GM19193 (cell line): ENCODE measurements around the gene BAD.

Source experiments
- POLR2A ChIP-seq: IDR thresholded peaks from 4 replicates; pipeline ENCODE4 v1.6.1; 2011; ENCODE audit not compliant: insufficient read depth, insufficient read length; ENCODE audit errors: extremely low read depth

Gene BAD

DNA sequence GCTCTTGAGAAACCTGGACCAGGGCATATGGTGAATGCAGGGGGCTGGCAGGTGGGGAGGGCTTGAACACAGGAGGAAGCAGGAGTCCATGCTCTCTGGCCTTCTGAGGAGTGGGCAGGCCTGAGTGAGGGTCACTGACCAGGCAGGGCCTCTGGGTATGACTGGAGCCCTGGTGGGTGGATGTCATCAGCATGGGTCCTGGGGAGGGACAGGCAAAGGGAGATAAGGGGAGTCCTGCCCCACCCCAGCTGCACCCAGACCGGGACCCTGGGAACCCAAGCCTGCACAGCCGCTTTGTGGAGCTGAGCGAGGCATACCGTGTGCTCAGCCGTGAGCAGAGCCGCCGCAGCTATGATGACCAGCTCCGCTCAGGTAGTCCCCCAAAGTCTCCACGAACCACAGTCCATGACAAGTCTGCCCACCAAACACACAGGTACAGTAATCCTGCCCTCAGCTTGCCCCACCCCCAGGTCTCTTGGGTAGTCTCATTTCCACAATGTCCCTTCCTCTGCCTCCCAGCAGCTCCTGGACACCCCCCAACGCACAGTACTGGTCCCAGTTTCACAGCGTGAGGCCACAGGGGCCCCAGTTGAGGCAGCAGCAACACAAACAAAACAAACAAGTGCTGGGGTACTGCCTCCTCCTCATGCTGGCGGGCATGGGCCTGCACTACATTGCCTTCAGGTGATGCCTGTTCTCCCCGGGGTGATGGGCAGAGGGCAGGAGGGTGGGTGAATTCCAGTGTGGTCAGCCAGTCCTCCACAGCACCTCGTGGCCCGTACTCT is 52.1 kb downstream of the BAD start:
- TF ChIP-seq POLR2A: no peak

DNA sequence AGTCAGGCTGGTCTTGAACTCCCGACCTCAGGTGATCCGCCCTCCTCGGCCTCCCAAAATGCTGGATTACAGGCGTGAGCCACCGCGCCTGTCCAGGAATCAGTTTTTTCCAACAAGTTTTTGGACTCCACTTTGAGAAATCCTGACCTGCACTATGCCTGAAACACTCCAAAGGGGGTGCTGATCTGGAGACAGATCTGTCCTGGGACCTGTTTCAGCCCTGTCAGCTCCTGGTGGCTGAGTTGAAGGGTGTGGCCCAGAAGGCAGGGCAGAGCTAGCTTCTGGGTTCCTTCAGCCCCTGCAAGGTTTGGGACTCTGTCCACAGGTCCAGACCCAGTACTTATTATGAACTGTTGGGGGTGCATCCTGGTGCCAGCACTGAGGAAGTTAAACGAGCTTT is 52.9 kb downstream of the BAD start:
- TF ChIP-seq POLR2A: no peak

- no peak for TF ChIP-seq POLR2A
Measured at GRCh38 chr11:64230985-64231365, 53.5 kb downstream of the BAD start.

- peak; percentile 66 for TF ChIP-seq POLR2A
Measured at GRCh38 chr11:64230171-64230984, 54.1 kb downstream of the BAD start, which contains the start of gene DNAJC4. Gene DNAJC4 (plus strand): TSS chr11:64230548. CDS start chr11:64230855, 307 bp downstream.

DNA sequence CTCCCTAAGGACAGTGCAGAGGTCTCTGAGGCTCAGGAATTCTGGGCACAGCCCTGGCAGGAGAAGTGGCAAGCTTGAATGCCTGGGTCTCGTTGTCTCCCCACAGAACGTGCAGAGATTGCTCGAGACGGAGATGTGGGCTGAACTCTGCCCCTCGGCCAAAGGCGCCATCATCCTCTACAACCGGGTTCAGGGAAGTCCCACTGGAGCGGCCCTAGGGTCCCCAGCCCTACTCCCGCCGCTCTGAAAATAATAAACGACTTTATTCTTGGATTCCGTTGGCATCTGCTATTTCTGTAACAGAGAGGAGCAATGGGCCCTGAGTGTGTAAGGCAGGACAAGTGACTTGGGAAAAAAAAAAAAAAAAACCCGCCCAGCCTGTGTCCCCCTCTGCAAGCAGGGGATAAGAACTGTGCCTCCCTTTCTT is 54.7 kb downstream of the BAD start:
- no peak for TF ChIP-seq POLR2A

DNA sequence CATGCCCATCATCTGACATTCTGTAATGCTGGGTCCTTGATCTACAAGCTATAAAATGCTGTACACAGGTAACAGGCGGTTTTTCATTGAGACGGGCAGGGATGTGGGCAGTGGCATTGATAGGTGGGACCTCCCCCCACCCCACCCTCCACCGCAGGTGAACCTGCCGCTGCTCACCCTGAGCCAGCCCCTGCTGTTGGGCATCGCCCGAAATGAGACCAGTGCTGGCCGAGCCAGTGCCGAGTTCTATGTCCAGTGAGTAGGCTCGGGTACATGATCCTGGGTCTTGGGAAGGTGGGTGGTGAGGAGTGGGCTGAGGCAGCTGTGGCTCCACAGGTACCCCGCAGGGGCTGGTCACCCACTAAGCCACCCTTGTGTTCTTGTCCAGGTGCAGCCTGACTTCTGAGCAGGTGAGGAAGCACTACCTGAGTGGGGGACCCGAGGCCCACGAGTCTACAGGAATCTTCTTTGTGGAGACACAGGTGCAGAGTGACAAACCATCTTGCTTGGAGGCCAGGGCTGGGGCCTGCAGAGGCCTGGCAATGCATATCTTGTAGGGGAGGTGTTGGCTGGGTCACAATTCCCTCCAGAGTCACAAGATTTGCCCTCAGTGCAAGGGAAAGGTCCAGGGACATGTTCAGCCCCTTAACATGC is 55.2 kb downstream of the BAD start:
- TF ChIP-seq POLR2A: no peak

DNA sequence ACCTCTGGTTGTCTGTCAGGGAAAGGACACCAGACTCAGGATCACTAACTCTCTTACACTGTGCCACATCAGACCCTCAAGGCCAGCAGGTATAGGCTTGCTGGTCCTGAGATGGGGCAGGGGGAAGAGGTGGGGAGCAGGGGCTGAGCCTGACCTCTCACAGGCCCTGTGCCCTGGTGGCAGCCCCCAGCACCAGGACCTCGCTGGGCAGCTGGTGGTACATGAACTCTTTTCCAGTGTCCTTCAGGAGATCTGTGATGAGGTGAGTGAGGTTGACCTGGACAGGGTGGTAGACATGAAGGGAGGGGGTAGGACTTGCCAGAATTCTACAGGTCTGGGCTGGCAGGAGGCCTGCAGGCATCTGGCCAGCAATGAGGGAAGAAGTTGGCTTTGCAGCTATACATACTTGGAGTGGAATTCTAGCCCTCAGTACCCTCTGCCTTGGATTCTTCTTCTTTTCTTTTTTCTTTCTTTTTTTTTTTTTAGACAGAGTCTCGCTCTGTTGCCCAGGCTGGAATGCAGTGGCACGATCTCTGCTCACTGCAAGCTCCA is 57.0 kb downstream of the BAD start:
- no peak for TF ChIP-seq POLR2A

DNA sequence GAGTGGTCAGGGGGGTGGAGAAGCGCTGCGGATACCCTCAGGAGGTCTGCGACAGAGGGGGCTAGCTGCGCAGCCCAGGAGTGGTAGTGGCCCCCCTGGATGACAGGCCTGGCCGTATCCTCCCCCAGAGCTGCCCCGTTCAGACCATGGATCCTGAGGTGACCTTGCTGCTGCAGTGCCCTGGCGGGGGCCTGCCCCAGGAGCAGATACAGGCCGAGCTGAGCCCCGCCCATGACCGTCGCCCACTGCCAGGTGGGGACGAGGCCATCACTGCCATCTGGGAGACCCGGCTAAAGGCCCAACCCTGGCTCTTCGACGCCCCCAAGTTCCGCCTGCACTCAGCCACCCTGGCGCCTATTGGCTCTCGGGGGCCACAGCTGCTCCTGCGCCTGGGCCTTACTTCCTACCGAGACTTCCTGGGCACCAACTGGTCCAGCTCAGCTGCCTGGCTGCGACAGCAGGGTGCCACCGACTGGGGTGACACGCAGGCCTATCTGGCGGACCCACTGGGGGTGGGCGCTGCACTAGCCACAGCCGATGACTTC is 57.9 kb downstream of the BAD start:
- peak; percentile 33 for TF ChIP-seq POLR2A

DNA sequence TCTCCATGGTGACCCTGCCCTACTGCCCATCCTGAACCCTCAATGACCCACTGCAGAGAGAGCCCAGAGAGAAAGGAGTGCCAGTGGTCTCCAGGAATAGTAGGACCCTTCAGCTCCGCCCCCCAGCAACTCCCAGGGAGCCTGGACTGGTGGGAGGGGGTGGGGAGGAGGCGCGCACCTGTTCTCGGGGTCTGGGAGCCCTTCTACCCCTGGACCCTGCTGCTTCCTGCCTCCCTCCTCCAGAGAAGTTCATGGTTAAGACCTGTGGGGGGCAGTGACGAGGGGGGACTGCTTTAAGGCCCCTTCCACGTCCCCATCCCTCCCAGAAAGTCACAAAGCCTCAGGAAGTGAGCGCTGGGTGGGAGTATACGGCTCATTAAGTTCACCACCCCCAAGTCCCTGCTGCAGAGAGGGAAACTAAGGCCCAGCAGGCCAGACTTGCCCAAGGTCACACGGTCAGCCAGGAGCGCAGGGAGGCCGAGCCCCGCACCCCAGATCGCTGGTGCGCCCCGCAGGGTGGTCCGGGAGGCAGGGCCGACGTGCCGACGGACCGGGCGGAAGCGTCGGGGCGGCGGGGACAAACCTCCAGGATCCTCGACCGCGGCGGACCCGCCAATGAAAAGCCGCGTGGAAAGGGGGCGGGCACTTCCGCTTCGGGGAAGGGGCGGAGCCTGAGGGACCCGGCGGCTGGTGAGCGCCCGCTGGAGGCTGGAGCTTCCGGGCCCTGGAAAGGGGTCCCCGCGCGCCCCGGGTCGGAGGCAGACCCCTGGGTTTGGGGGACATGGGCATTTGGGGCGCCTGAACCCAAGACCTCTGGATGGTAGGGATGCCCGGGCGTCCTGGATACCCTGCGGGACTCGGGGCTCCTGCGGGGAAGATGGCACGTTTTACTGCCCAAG is 58.6 kb downstream of the BAD start, which contains the start of the genes NUDT22 and TRPT1:
Gene NUDT22, plus strand, starts transcription at position 667 of the 899 bp plus-strand sequence. CDS start 379 bp downstream, outside the sequence.
Gene TRPT1, minus strand, starts transcription at position 579 of the 899 bp plus-strand sequence. Its CDS starts 326 bp downstream, at position 253.
- TF ChIP-seq POLR2A: peak; percentile 81

DNA sequence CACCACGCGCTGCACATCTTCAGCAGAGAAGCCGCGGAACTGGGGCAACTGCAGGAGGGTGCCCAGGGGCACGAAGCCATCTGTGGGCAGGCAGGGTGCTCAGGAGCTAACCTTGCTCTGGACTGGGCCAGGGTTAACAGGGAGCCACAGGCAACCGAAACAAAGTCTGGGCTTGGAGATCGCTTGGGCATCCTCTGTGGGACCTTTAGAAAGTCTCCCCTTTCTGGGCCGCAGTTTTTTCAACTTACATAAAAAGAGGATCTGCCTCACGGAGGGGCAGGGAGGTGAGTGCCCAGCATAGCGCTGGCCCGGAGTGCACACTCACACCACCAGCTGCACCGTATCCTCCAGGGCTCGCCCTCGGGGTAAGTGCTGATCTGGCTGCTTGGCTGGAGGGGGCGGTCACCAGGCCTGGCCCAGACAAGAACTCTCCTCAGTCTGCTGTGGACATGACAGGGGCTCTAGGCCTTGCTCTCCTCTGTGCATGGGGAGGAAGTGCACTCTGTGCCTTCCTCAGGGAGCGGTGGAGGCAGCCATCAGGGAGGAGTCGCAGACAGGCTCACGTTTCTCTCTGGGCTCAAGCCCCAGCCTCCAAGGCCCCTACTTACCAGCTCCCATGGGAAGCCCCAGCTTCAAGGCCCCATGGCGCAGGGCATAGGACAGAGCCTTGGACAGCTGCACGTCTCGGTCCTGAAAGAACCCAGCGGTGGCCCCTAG is 59.4 kb downstream of the BAD start:
- no peak for TF ChIP-seq POLR2A

DNA sequence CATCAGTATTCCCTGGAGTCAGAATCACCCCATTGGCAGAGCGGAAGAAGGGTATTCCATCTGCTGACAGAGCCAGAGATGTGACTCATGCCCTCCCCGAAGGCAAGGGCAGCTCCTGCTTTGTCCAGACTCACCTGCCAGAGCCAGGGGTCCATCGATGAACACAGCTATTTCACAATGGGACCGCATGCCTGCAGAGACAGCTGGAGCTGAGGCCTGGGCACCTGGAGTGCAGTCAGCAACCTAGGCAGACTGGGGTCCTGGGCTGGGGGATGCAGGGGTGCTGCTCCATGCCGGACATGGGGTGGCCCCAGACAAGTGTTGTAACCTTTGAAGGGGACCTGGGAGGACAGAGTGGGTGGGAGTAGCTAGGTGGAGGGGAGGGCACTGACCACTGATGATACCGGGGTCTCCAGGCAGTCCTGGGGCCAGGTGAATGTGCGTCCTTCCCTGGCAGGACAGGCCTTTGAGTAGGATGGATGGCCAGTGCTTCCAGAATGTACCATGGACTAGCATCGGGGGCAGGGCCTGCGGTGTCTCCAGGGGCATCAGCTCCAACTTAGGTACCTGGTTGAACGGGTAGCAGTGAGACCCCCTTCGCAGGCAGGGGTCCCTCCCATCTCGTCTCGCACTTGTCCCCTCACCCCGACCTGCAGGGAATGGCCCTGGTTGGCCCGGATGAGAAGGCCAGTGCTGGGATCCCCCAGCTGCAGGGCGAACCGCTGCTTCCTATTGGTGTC is 60.1 kb downstream of the BAD start:
- TF ChIP-seq POLR2A: no peak

DNA sequence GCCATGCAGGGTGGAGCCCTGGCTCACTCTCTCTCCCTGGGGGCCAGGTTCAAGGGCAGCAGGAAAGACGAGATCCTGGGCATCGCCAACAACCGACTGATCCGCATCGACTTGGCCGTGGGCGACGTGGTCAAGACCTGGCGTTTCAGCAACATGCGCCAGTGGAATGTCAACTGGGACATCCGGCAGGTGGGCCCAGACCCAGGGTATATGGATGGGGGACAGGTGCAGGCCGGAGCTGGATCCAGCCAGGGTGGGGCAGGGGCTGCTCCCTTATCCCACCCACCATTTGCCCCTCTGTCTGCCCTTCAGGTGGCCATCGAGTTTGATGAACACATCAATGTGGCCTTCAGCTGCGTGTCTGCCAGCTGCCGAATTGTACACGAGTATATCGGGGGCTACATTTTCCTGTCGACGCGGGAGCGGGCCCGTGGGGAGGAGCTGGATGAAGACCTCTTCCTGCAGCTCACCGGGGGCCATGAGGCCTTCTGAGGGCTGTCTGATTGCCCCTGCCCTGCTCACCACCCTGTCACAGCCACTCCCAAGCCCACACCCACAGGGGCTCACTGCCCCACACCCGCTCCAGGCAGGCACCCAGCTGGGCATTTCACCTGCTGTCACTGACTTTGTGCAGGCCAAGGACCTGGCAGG is 61.3 kb downstream of the BAD start:
- TF ChIP-seq POLR2A: no peak

DNA sequence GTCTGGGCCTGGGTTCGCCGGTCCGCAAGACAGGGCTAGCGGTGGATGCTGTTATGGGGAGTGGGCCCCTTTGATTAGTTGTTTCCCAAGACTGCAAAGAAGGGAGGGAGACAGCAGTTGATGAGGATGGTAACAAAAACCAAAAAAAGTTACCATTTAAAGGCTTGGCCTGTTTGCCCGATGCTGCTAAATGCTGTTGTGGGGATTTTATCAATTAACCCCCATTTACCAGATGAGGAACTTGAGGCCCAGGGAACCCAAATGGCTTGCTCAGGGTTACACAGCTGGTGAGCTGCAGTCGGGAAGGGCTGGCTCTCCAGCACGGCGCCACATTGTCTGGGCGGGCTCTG is 61.8 kb downstream of the BAD start:
- TF ChIP-seq POLR2A: no peak

DNA sequence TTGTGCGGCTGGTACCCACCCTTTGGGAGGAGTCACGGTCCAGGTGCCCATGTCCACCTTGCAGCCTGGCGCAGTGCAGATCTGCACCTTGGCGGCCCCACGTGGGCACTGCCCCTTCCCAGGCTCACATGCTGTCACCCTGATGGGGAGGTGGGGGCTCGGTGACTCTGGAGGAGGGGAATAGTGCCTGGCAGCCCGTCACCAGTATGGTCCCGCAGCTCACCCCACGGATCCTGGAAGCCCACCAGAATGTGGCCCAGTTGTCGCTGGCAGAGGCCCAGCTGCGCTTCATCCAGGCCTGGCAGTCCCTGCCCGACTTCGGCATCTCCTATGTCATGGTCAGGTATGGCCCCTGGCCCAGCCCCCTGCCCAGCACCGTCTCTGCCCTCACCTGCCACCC is 63.7 kb downstream of the BAD start:
- no peak for TF ChIP-seq POLR2A
